Panc1 (cell line): Measurements from ENCODE around the gene TMEM218.

Source experiments
- SIN3A ChIP-seq: IDR thresholded peaks from 2 replicates; pipeline ENCODE4 v1.6.1; 2012; ENCODE audit warnings: low read depth, mild to moderate bottlenecking, low read length, moderate library complexity, borderline replicate concordance; ENCODE audit not compliant: insufficient read depth
- TCF7L2 ChIP-seq: IDR thresholded peaks from 2 replicates; pipeline ENCODE4 v1.6.1; 2011; ENCODE audit warnings: mild to moderate bottlenecking, low read depth, low read length, inconsistent platforms
- TF ChIP-seq, protein P1 (sequence below): fragments of 450-650 bp; IDR thresholded peaks from 2 replicates; pipeline ENCODE4 v1.5.1; 2017; ENCODE audit warnings: mild to moderate bottlenecking
- TF ChIP-seq, protein P2 (sequence below), 2 experiments: IDR thresholded peaks; 2 replicates each; pipeline ENCODE4 v1.6.1; 2011 to 2012; ENCODE audit warnings: low read depth in 2 of 2, control low read depth in 1 of 2, low read length in 1 of 2, mild to moderate bottlenecking in 1 of 2, moderate library complexity in 1 of 2; ENCODE audit not compliant: insufficient read depth in 1 of 2

- TF ChIP-seq, protein P1, sequence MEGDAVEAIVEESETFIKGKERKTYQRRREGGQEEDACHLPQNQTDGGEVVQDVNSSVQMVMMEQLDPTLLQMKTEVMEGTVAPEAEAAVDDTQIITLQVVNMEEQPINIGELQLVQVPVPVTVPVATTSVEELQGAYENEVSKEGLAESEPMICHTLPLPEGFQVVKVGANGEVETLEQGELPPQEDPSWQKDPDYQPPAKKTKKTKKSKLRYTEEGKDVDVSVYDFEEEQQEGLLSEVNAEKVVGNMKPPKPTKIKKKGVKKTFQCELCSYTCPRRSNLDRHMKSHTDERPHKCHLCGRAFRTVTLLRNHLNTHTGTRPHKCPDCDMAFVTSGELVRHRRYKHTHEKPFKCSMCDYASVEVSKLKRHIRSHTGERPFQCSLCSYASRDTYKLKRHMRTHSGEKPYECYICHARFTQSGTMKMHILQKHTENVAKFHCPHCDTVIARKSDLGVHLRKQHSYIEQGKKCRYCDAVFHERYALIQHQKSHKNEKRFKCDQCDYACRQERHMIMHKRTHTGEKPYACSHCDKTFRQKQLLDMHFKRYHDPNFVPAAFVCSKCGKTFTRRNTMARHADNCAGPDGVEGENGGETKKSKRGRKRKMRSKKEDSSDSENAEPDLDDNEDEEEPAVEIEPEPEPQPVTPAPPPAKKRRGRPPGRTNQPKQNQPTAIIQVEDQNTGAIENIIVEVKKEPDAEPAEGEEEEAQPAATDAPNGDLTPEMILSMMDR: no peak
- TF ChIP-seq SIN3A (no peak), TCF7L2 (no peak)
- TF ChIP-seq, protein P2, sequence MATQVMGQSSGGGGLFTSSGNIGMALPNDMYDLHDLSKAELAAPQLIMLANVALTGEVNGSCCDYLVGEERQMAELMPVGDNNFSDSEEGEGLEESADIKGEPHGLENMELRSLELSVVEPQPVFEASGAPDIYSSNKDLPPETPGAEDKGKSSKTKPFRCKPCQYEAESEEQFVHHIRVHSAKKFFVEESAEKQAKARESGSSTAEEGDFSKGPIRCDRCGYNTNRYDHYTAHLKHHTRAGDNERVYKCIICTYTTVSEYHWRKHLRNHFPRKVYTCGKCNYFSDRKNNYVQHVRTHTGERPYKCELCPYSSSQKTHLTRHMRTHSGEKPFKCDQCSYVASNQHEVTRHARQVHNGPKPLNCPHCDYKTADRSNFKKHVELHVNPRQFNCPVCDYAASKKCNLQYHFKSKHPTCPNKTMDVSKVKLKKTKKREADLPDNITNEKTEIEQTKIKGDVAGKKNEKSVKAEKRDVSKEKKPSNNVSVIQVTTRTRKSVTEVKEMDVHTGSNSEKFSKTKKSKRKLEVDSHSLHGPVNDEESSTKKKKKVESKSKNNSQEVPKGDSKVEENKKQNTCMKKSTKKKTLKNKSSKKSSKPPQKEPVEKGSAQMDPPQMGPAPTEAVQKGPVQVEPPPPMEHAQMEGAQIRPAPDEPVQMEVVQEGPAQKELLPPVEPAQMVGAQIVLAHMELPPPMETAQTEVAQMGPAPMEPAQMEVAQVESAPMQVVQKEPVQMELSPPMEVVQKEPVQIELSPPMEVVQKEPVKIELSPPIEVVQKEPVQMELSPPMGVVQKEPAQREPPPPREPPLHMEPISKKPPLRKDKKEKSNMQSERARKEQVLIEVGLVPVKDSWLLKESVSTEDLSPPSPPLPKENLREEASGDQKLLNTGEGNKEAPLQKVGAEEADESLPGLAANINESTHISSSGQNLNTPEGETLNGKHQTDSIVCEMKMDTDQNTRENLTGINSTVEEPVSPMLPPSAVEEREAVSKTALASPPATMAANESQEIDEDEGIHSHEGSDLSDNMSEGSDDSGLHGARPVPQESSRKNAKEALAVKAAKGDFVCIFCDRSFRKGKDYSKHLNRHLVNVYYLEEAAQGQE (IDR thresholded peaks at IDR 0.05; ENCODE audit: insufficient read depth in 1 of 2, low read depth in 2 of 2, low read length in 1 of 2): no peak
Observed at GRCh38 chr11:125083312-125084056, 27.9 kb downstream of the TMEM218 start.
